HepG2 (cell line): ENCODE data around the gene PTPRD. TPM values are rescaled to one million over a fixed set of nuclear protein-coding genes. Genes with fewer than 3 reads are reported as not detected.

ENCODE experiments used
- MED13 ChIP-seq: sonication (generic); formaldehyde crosslinking; IDR thresholded peaks from 2 replicates; pipeline ENCODE4 v1.5.0; 2020; ENCODE audit warnings: missing genetic modification reagents
- SMAD1 ChIP-seq: sonication (generic); formaldehyde crosslinking; IDR thresholded peaks from 2 replicates; pipeline ENCODE4 v1.4.0; 2020; ENCODE audit warnings: missing genetic modification reagents, low read depth, mild to moderate bottlenecking, borderline replicate concordance
- ZFX ChIP-seq: sonication (generic); formaldehyde crosslinking; IDR thresholded peaks from 2 replicates; pipeline ENCODE4 v1.4.0; 2020; ENCODE audit warnings: mild to moderate bottlenecking, low read depth, missing genetic modification reagents, moderate library complexity
- ZNF17 ChIP-seq: sonication (generic); formaldehyde crosslinking; IDR thresholded peaks from 2 replicates; pipeline ENCODE4 v1.5.0; 2020; ENCODE audit warnings: mild to moderate bottlenecking, missing genetic modification reagents
- ZNF414 ChIP-seq: sonication (generic); formaldehyde crosslinking; IDR thresholded peaks from 2 replicates; pipeline ENCODE4 v1.5.0; 2020; ENCODE audit warnings: missing genetic modification reagents
- polyA plus RNA-seq, 8 experiments: library from polyadenylated mRNA; depleted of rRNA in 3 of 8; stranded (reverse) in 7 of 8; unstranded in 1 of 8; fragments of >200 nt; fragmentation: Illumina TruSeq in 4 of 8; extraction: Trizol in 4 of 8; gene quantifications; 2 replicates each; pipeline versions ENCODE4 v1.2.1 to v1.2.3, GENCODE V29; 2011 to 2016; ENCODE audit warnings: low read depth in 4 of 8, missing spikeins in 1 of 8, mixed read lengths in 1 of 8; ENCODE audit not compliant: insufficient read depth in 1 of 8
- total RNA-seq, 5 experiments: library from RNA; depleted of rRNA; stranded (reverse); fragments of >200 nt; fragmentation: Illumina TruSeq; extraction: Trizol; gene quantifications; 2 replicates each; pipeline ENCODE4 v1.2.3, GENCODE V29; 2016; ENCODE audit warnings: low read depth in 1 of 5
- TF ChIP-seq, protein P1 (sequence below): sonication (generic); formaldehyde crosslinking; IDR thresholded peaks from 2 replicates; pipeline ENCODE4 v1.8.1; 2022; ENCODE audit warnings: low read depth, mild to moderate bottlenecking, missing genetic modification reagents
- TF ChIP-seq, protein P2 (sequence below): IDR thresholded peaks from 2 replicates; pipeline ENCODE4 v1.6.1; 2012; ENCODE audit warnings: inconsistent platforms
- TF ChIP-seq, protein P3 (sequence below): sonication (generic); formaldehyde crosslinking; IDR thresholded peaks from 2 replicates; pipeline ENCODE4 v1.9.0; 2021; ENCODE audit warnings: missing genetic modification reagents, borderline replicate concordance

Gene PTPRD
- total and polyA plus RNA-seq, 2 of the 13 experiments (the other 11 are each of a cell fraction or from before 2014, with no cell fraction given) = 0.05 TPM; not detected in 1

DNA sequence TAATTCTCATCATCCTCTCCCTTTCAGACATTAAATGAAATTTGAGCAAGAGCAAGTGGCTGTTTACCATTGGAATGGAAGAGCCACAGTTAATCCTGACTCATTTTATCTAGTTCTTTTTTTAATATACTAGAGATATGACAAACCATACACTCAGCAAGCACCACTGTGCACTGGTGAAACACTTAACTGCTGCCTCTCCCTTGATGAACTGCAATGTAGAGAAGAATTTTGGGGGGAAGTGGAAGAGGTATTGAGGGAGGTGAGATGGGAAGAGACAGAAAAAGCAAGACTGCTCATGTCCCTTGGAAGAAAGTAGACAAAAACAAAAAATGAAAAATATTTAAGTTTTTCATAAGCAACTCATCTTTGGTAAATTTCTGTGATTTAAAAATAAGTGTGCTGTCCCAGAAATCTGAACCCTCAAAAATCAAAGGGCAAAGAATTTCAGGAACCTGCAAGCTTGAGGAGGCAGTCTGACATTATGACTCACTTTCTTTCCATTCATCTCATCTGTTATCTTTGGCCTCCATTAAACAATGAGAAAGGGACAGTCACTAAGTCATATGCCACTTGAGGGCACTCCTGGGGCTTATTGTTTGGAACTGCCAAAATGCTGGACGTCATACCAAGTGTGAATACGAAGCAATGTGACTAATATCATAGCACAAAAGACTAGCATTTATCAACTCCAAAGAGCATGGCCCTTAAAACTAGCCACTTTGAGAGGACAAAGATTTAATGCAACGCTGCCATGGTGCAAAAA is 2246.5 kb downstream of the PTPRD start (continued):
- TF ChIP-seq, protein P1, sequence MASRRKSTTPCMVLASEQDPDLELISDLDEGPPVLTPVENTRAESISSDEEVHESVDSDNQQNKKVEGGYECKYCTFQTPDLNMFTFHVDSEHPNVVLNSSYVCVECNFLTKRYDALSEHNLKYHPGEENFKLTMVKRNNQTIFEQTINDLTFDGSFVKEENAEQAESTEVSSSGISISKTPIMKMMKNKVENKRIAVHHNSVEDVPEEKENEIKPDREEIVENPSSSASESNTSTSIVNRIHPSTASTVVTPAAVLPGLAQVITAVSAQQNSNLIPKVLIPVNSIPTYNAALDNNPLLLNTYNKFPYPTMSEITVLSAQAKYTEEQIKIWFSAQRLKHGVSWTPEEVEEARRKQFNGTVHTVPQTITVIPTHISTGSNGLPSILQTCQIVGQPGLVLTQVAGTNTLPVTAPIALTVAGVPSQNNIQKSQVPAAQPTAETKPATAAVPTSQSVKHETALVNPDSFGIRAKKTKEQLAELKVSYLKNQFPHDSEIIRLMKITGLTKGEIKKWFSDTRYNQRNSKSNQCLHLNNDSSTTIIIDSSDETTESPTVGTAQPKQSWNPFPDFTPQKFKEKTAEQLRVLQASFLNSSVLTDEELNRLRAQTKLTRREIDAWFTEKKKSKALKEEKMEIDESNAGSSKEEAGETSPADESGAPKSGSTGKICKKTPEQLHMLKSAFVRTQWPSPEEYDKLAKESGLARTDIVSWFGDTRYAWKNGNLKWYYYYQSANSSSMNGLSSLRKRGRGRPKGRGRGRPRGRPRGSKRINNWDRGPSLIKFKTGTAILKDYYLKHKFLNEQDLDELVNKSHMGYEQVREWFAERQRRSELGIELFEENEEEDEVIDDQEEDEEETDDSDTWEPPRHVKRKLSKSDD (CRISPR knock-in tag) = no peak
- TF ChIP-seq SMAD1 (CRISPR knock-in tag) = no peak
- no peak for TF ChIP-seq ZFX (CRISPR knock-in tag)
- no peak for TF ChIP-seq ZNF17 (CRISPR knock-in tag)
- TF ChIP-seq, protein P2, sequence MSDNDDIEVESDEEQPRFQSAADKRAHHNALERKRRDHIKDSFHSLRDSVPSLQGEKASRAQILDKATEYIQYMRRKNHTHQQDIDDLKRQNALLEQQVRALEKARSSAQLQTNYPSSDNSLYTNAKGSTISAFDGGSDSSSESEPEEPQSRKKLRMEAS = no peak
- TF ChIP-seq MED13 = no peak
- TF ChIP-seq ZNF414 (CRISPR knock-in tag) = no peak
- TF ChIP-seq, protein P3, sequence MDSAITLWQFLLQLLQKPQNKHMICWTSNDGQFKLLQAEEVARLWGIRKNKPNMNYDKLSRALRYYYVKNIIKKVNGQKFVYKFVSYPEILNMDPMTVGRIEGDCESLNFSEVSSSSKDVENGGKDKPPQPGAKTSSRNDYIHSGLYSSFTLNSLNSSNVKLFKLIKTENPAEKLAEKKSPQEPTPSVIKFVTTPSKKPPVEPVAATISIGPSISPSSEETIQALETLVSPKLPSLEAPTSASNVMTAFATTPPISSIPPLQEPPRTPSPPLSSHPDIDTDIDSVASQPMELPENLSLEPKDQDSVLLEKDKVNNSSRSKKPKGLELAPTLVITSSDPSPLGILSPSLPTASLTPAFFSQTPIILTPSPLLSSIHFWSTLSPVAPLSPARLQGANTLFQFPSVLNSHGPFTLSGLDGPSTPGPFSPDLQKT = no peak
